Activated CD8-positive, alpha-beta memory T cell treated with anti-CD3 and anti-CD28 coated beads for 48 hours (primary cell): ENCODE data around the gene POLR2J.
A peak's percentile ranks its signal among the peaks of the same experiment; 100 is the strongest.
"Not testable (repeated sequence)": the region's sequence is repeated elsewhere in the genome, so short reads cannot be mapped to it uniquely, and the experiment has no call there.

Experiments used
- DNase-seq, 3 experiments: peaks; one replicate each; pipeline ENCODE4 v3.0.0-alpha.2; 2020; ENCODE audit warnings: low read depth in 2 of 3, low spot score in 2 of 3

Gene POLR2J

DNA sequence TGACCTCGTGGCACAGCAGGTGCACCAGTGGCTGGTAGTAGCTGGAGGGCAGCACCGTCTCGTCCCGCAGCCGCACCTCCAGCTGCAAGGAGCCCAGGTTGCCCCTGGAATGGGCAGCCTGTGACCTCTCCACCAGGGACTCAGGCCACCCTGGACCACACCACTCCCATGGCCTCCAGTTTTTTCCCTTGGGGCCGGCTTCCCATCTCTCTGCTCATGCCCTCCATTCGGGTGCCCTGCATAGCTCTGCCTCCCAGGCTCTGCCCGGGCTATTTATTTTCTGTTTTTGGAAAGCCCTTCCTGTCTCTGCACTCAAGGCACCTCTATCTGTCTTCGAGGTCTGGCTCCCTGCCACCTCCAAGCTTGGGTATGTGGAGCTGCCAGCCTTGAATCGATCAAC lies 18.1 kb upstream of the POLR2J start:
- DNase-seq = not testable (repeated sequence)

GRCh38 chr7:102494473-102495149 lies 15.9 kb upstream of the POLR2J start:
- not testable (repeated sequence) for DNase-seq

DNA sequence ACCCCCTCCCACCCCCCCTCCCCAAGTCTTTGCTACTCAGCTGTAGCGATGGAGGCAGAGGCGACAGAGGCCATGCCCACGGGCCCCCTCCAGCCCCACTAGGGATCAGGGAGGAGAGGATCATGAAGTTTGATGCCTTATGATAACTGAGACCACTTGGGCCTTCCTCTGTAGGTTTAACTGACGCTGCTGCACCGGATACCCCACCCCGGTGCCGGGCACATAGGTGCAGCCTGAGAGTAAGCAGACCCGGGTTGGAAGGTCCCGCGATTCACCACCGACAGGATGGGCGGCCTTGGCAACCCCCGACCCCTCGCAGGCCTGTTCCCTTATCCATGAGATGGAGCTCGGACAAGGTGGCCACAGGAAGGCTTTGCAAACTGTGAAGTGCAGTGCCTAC lies 15.3 kb upstream of the POLR2J start:
- DNase-seq = not testable (repeated sequence)

GRCh38 chr7:102493220-102493935 lies 14.7 kb upstream of the POLR2J start:
- DNase-seq = not testable (repeated sequence)

DNA sequence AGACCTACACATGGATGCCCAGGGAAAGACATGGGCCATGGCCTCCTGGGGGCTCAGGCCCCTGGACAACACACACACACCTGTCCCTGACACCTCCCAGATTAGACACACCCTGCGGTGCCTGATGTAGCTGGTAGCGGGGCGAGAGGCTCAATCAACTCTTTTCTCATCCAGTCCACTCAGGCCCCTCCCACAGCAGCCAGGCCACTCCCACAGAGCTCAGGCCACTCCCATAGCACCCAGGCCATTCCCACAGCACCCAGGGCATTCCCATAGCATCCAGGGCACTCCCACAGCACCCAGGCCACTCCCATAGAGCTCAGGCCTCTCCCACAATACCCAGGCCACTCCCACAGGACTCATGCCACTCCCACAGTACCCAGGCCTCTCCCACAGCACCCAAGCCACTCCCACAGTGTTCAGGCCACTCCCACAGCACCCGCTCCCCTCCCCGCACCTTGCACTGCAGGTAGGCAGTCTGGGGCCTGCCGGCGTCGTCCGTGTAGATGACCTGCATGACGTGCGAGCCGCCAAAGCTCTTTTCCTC lies 11.9 kb upstream of the POLR2J start:
- DNase-seq = peak in 1 of 3 experiments; percentile 43

DNA sequence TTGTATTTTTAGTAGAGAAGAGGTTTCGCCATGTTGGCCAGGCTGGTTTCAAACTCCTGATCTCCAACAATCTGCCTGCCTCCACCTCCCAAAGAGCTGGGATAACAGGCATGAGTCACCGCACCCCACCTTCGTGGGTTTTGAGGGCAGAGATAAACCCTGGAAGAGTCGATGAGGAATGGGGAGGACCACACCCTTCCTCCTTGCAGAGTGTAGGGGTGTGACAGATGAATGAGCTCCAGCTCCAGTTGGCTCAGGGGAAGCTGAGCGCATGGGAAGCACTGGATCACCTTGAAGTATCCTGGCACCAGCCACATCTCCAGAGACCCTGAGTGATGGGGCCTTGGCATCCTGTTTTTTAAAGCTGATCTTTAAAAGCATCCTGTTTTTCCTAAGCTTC lies 5.6 kb upstream of the POLR2J start:
- DNase-seq = not testable (repeated sequence)

DNA sequence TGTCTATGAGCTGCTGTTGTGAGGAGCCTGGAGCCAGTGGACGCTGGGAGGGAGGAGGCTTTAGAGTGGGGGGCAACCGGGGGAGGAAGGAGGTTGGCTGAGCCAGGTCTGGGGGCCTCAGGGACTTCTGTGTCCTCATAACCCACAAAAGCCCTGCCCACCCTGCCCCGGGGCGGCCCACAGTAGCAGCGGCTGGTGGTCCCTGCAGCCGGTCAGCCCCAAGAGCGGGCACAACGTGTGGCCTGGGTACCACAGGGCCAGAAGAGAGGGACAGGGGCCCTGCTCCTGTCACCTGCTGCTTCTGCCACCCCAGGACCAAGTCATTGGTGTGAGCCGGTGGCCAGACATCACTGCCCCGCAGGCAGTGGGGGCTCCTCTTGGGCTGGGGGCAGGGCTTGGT lies 3.2 kb upstream of the POLR2J start:
- DNase-seq = not testable (repeated sequence)

GRCh38 chr7:102479982-102480637 lies 1.4 kb upstream of the POLR2J start:
- peak in 1 of 3 experiments; percentile 35 for DNase-seq

DNA sequence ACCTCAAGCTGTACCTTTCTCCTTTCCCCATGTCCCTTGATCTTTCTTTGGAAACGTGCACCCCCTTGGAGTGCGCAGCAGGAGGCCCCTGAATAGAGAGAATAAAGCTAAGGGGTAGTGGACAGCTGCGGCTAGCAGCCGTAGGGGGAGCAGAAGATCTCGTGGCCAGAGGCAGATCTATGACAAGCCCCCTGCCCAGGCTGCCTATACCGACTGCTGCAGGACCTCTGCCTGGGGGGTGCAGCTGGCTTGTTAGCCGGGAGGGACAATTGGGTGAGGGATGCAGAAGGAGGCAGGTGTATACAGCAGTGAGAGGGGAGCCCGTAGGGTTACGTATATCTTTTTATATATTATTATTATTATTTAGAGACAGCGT lies 475 bp upstream of the POLR2J start:
- DNase-seq = not testable (repeated sequence)

- not testable (repeated sequence) for DNase-seq
Measured at GRCh38 chr7:102474736-102475435, 3.8 kb downstream of the POLR2J start.

- DNase-seq = not testable (repeated sequence)
Measured at GRCh38 chr7:102474116-102474515, 4.6 kb downstream of the POLR2J start.

DNA sequence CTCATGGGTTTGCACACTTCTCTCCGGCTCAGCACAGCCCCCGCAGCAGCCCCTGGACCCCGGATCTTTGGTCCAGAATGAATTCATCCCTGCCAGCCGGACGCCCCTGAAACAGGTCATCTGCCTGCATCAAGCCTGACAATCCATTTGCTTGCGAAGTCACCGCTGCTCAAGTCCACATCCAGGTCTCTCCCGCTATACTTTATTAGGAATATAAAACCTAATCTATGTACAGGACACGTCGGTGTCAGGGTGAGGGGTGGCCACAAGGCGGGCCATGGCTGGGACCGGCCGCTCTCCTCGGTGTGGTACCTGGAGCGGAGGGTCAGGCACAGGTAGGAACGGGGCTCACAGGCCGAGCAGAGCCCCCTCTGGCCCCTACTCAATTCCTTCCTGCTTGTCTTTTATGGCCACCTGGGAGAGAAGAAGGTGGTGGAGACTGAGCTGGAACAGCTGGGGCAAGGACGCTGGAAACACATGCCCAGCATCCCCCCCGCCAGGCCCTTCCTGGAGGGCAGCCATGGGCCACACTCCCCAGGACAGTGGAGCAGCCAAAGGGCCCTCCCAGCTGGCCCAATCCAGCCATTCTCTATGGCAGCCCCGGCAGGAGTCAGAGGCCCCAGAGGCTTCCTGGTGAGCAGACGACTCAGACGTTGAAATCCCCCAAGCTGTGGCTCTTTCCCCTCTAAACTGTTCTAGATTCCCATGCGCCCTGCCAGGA lies 5.3 kb downstream of the POLR2J start:
- no peak for DNase-seq

DNA sequence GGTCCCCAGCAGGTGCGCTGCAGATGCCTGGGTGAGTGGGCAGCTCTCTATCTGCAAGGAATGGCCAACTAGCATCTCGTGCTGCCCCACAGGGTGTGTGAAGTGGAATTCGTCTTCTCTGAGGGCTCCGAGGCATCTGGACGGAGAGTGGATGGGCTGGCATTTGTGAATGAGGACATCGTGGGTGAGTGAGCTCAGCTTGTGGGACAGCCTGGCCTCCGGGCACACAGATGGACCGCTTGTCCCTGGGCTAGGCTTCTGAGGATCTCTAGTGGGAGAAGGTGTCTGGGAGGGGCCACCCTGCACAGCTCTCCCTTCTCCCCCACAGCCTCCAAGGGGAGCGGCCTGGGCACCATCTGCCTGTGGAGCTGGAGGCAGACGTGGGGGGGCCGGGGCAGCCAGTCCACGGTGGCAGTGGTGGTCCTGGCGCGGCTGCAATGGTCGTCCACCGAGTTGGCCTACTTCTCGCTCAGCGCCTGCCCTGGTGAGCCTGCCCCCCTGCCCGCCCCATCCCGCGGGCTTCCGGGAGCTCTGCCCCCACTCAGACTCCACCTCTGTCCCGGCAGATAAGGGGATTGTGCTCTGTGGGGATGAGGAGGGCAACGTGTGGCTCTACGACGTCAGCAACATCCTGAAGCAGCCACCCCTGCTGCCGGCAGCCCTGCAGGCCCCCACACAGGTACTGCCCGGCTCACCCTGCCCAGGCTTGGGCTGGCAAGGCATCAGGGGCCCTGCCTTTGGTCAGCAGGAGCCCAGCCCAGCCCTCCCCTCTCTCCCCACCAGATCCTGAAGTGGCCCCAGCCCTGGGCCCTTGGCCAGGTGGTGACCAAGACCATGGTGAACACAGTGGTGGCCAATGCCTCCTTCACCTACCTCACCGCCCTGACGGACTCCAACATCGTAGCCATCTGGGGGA lies 6.3 kb downstream of the POLR2J start:
- DNase-seq = no peak

GRCh38 chr7:102471791-102472125 lies 7.0 kb downstream of the POLR2J start:
- DNase-seq = no peak

GRCh38 chr7:102469972-102470825 lies 8.5 kb downstream of the POLR2J start:
- DNase-seq = no peak

DNA sequence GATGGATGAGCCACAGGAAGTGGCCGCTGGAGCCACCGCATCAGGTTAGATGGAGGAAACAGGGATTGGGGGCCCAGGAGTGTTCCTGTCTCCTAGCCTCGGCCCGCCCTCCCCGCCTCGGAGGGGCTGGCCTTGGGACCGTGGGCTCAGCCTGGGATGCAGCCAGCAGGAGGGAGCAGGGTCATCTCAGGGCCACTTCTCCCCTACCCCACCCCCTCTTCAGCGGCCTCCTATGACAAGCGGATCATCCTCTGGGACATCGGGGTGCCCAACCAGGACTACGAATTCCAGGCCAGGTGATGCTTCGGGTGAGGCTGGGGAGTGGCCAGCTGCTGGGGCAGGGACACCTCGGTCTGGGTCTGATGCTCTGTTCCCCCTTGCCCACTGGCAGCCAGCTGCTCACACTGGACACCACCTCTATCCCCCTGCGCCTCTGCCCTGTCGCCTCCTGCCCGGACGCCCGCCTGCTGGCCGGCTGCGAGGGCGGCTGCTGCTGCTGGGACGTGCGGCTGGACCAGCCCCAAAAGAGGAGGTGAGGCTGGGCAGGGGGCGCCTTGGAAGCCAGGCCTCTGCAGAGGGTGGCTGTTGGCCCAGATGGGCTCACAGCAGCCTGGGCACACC lies 9.3 kb downstream of the POLR2J start:
- no peak for DNase-seq

DNA sequence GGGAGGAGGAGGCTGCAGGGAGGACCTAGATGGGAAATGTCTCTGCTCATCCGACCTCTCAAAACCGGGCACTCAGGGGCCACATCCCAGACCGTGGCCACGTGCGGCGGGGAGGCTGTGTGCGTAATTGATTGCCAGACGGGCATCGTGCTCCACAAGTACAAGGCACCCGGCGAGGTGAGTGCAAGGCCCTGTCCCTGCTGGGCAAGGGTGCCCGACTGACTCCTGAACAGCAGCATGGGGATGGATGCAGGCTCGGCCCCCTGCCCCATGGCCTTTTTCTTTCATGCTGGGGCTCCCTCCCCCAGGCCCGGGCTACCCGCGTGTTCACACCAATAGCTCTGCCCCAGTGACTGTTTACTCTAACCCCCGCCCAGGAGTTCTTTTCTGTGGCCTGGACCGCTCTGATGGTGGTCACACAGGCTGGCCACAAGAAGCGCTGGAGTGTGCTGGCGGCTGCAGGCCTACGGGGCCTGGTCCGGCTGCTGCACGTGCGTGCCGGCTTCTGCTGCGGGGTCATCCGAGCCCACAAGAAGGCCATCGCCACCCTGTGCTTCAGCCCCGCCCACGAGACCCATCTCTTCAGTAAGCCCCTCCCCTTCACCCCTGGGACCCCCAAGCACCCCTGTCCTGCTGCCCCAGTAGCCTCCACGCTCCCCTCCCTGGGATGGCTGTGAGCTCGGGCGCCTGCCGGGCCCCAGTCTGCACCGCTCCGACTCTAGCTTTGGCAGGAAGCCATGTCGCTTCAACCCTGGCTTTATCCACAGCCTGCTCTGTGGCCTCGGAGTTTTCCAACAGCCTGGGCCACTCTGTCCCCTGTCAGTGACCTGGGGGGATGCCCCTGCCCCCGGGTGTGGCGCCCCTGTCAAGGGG lies 10.0 kb downstream of the POLR2J start:
- DNase-seq = no peak
